Left colon (tissue), 2 donors: Measurements from ENCODE around the gene PCSK7. TPM values are rescaled to one million over a fixed set of nuclear protein-coding genes. Genes with fewer than 3 reads are reported as not detected.

Experiments
- total RNA-seq, 2 donors: library from RNA; stranded (reverse); fragmentation: NEBNext Ultra II Directional; extraction: Animal tissue kit (Norgen Biotek cat#: 25700); gene quantifications; one replicate each; pipeline ENCODE4 v1.2.1, GENCODE V29; 2021
- donor health status: DM: no; HTN: no; CAD: no.
- donor health status: DM: yes; HTN: yes; CAD: no.

PCSK7 gene
- total RNA-seq, 2 donors from 2014 or later, result 153 to 232 TPM

Other genes with a start within 250 kb of the PCSK7 start
- 10 to 100 TPM; 35.3 to 39.0 TPM for gene SIK3, start 133.6 kb downstream of the PCSK7 start, total RNA-seq
- 10 to 100 TPM; 74.0 to 75.5 TPM for gene PAFAH1B2, start 87.8 kb downstream of the PCSK7 start, total RNA-seq
- gene SIDT2, start 53.3 kb downstream of the PCSK7 start, total RNA-seq, result 10 to 100 TPM; 70.9 to 79.1 TPM
- gene TAGLN, start 32.7 kb downstream of the PCSK7 start, total RNA-seq, result 100 to 1,000 TPM in 1 of 2 donors, 10 to 100 TPM in 1; 64.6 to 747 TPM
- gene RNF214, start 598 bp upstream of the PCSK7 start, total RNA-seq, result 10 to 100 TPM; 17.4 to 17.8 TPM
- gene BACE1-AS, start 59.3 kb upstream of the PCSK7 start, total RNA-seq, result 1 to 10 TPM; 5.5 to 5.9 TPM
- 10 to 100 TPM in 1 of 2 donors, 1 to 10 TPM in 1; 8.8 to 11.1 TPM for gene BACE1, start 84.2 kb upstream of the PCSK7 start, total RNA-seq
- gene CEP164, start 95.8 kb upstream of the PCSK7 start, total RNA-seq, result 10 to 100 TPM; 14.2 to 14.9 TPM